ENCODE measurements around the gene USP13. TPM values are rescaled to one million over a fixed set of nuclear protein-coding genes. Genes with fewer than 3 reads are reported as not detected.

The USP13 gene
- total RNA-seq, 2 experiments from 2014 or later: 25.8 to 49.7 TPM

GRCh38 chr3:179738998-179739397 lies 86.2 kb downstream of the USP13 start:
- no peak overlapping the region for H3K27ac ChIP-seq (ENCODE audit: low read depth, low read length, poor library complexity, severe bottlenecking)
- H3K4me3 ChIP-seq (ENCODE audit: low read depth, low read length, poor library complexity, severe bottlenecking): no peak overlapping the region
- H3K79me2 ChIP-seq (ENCODE audit: insufficient read depth, low read depth, low read length): no peaks in the 10 kb centered on the region
- H4K20me1 ChIP-seq (ENCODE audit: insufficient read depth, low read length): no peaks in the 10 kb centered on the region
- ChIA-PET POLR2A (interaction anchor here (0.6 to 1.1 kb wide), 2 partner anchors 78 to 463 kb away, joined by 3 read pairs; no protein-coding TSS in a partner anchor), CTCF (ENCODE audit: unreplicated experiment) (no interaction called here)
- H3K9me2 ChIP-seq (ENCODE audit: insufficient read depth, low read length): no peaks in the 10 kb centered on the region
- no peak for DNase-seq (ENCODE audit: low spot score)
- H3K4me1 ChIP-seq (ENCODE audit: insufficient read depth, low read length, poor library complexity, severe bottlenecking): no peaks in the 10 kb centered on the region
- no peak overlapping the region for H2AFZ ChIP-seq (ENCODE audit: low read length)
- H3K4me2 ChIP-seq (ENCODE audit: low read length): no peak overlapping the region
- BruUV-seq (replicated peaks): no TSS peak
- intact Hi-C loops (cut with micrococcal nuclease; ENCODE audit: unreplicated experiment): no loop called here
- TF ChIP-seq EZH2phosphoT487 (IDR thresholded peaks at IDR 0.05; ENCODE audit: borderline replicate concordance, low read depth, low read length): no peak
- TF ChIP-seq, protein P1, sequence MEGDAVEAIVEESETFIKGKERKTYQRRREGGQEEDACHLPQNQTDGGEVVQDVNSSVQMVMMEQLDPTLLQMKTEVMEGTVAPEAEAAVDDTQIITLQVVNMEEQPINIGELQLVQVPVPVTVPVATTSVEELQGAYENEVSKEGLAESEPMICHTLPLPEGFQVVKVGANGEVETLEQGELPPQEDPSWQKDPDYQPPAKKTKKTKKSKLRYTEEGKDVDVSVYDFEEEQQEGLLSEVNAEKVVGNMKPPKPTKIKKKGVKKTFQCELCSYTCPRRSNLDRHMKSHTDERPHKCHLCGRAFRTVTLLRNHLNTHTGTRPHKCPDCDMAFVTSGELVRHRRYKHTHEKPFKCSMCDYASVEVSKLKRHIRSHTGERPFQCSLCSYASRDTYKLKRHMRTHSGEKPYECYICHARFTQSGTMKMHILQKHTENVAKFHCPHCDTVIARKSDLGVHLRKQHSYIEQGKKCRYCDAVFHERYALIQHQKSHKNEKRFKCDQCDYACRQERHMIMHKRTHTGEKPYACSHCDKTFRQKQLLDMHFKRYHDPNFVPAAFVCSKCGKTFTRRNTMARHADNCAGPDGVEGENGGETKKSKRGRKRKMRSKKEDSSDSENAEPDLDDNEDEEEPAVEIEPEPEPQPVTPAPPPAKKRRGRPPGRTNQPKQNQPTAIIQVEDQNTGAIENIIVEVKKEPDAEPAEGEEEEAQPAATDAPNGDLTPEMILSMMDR (conservative IDR thresholded peaks at IDR 0.05; ENCODE audit: low read length): no peak
- H3K9me3 ChIP-seq (ENCODE audit: low read length): no peaks in the 10 kb centered on the region
- peaks cover 84% of the 10 kb centered on the region for H3K36me3 ChIP-seq (ENCODE audit: insufficient read depth, low read length)

DNA sequence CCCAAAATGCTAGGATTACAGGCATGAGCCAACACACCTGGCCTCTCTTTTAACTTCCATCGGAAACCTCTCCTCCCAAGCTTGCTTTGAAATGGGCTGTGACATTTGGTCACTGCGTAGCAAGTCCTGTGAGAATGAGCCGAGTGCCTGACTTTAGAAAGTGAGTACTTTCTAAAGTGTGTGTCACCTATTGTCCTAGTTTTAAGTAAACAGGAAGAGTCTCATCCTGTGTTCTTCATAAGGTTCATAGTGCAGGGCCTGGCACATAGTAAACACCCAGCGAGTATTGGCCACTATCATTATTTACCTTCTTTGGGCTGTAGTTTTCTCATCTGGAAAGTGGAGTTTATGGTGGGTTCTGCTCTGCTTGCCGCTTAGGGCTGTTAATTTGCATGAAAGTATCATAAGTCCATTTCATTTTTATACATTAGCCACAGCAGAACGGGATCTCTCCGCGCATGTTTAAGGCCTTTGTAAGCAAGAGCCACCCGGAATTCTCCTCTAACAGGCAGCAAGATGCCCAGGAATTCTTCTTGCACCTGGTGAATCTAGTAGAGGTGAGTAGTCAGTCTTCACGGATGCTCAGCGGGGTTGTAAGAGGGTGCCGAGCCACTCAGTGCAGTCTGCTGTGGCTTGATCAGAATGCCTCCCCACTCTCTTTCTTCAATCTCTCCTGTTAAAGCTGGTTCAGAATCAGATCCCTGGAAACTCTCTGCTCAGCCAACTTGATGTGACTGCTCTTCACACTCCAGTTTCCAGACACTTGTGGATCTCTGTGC lies 87.2 kb downstream of the USP13 start:
- Histone ChIP-seq H3K36me3 (ENCODE audit: insufficient read depth, low read length) (peaks cover 84% of the 10 kb centered on the region), H3K4me3 (ENCODE audit: low read depth, low read length, poor library complexity, severe bottlenecking) (no peak overlapping the region), H3K4me1 (ENCODE audit: insufficient read depth, low read length, poor library complexity, severe bottlenecking) (no peaks in the 10 kb centered on the region), H3K9me3 (ENCODE audit: low read length) (no peaks in the 10 kb centered on the region), H3K9me2 (ENCODE audit: insufficient read depth, low read length) (no peaks in the 10 kb centered on the region), H3K27ac (ENCODE audit: low read depth, low read length, poor library complexity, severe bottlenecking) (no peak overlapping the region), H2AFZ (ENCODE audit: low read length) (no peak overlapping the region), H3K79me2 (ENCODE audit: insufficient read depth, low read depth, low read length) (no peaks in the 10 kb centered on the region), H4K20me1 (ENCODE audit: insufficient read depth, low read length) (no peaks in the 10 kb centered on the region), H3K4me2 (ENCODE audit: low read length) (no peak overlapping the region)
- TF ChIP-seq EZH2phosphoT487 (IDR thresholded peaks at IDR 0.05; ENCODE audit: borderline replicate concordance, low read depth, low read length): no peak
- TF ChIP-seq, protein P1 (conservative IDR thresholded peaks at IDR 0.05; ENCODE audit: low read length): no peak
- ChIA-PET CTCF (ENCODE audit: unreplicated experiment) (no interaction called here), POLR2A (interaction anchor here (1.1 kb wide), 1 partner anchor 79 kb away, joined by 3 read pairs; no protein-coding TSS in a partner anchor)
- BruUV-seq (replicated peaks): no TSS peak
- DNase-seq (ENCODE audit: low spot score): no peak
- intact Hi-C loops (cut with micrococcal nuclease; ENCODE audit: unreplicated experiment): no loop called here

DNA sequence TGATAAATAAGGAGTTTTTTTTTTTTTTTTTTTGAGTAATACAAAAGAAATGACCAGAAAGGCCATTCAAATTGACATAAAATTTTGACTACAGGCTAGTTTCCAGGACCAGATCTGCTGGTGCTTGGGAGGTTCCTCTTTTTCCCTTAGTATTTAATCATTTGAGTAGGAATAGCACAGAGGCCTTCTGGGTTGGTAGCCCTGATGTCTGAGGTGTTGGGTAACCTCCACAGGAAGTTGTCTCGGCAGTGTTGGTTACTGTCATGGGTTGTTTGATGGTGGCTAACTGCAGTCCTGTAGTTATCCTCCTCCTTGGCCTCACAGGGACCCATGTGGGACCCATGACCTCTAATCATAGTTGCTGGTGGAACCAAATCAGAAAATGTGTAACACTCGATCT lies 91.1 kb downstream of the USP13 start:
- ChIA-PET CTCF (ENCODE audit: unreplicated experiment) (no interaction called here), POLR2A (interaction anchor here (1.0 kb wide), 1 partner anchor 10 kb away, joined by 3 read pairs; no protein-coding TSS in a partner anchor)
- no TSS peak for BruUV-seq (replicated peaks)

More for the DNA sequence above, 91.1 kb downstream of the USP13 start:
- no peak for TF ChIP-seq EZH2phosphoT487 (IDR thresholded peaks at IDR 0.05; ENCODE audit: borderline replicate concordance, low read depth, low read length)
- TF ChIP-seq, protein P1 (conservative IDR thresholded peaks at IDR 0.05; ENCODE audit: low read length): no peak
- no peaks in the 10 kb centered on the region for H3K9me3 ChIP-seq (ENCODE audit: low read length)
- no peak overlapping the region for H3K4me3 ChIP-seq (ENCODE audit: low read depth, low read length, poor library complexity, severe bottlenecking)
- no peak overlapping the region for H2AFZ ChIP-seq (ENCODE audit: low read length)
- H3K4me1 ChIP-seq (ENCODE audit: insufficient read depth, low read length, poor library complexity, severe bottlenecking): no peaks in the 10 kb centered on the region
- no peak overlapping the region for H3K27ac ChIP-seq (ENCODE audit: low read depth, low read length, poor library complexity, severe bottlenecking)
- H3K36me3 ChIP-seq (ENCODE audit: insufficient read depth, low read length): peaks cover 75% of the 10 kb centered on the region
- H3K9me2 ChIP-seq (ENCODE audit: insufficient read depth, low read length): no peaks in the 10 kb centered on the region
- no peaks in the 10 kb centered on the region for H3K79me2 ChIP-seq (ENCODE audit: insufficient read depth, low read depth, low read length)
- no peak for DNase-seq (ENCODE audit: low spot score)
- no peak overlapping the region for H3K4me2 ChIP-seq (ENCODE audit: low read length)
- intact Hi-C loops (cut with micrococcal nuclease; ENCODE audit: unreplicated experiment): no loop called here
- no peaks in the 10 kb centered on the region for H4K20me1 ChIP-seq (ENCODE audit: insufficient read depth, low read length)

All from OCI-LY7 (cell line).